ENCODE results near the gene EPPIN.
A peak's percentile ranks its signal among the peaks of the same experiment; 100 is the strongest.
"Not testable (repeated sequence)": the region's sequence is repeated elsewhere in the genome, so short reads cannot be mapped to it uniquely, and the experiment has no call there.

Gene EPPIN

DNA sequence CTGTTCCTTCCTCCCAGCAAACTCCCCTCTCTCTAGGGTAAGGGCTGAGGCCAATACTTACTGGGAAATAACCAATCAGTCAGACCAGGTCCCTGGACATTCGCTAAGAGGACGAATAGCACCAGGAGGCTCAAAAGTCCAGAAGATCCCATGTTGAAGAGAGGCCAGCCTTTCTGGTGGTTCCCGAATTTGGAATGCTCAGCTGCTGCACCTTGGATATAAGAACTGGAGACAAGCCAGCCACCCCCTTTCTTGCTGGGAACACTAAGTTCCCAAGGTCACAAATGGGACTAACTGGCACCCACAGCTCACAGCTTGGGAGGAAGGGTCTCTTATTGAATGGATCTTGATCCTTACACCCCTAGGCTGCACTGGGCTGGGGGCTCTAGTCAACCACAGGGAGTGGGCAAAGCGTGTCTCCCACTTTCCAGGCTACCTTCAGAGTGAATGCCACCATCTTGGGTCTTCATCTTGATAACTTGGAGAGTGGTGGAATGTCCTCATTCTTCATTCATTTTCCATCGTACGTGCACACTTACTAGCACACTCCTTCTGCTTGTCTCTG is at the start of gene EPPIN:
EPPIN (minus strand) TSS at position 196 of the 565 bp plus-strand sequence; CDS start at position 152, 44 bp downstream.
- DNase-seq: no peak

DNA sequence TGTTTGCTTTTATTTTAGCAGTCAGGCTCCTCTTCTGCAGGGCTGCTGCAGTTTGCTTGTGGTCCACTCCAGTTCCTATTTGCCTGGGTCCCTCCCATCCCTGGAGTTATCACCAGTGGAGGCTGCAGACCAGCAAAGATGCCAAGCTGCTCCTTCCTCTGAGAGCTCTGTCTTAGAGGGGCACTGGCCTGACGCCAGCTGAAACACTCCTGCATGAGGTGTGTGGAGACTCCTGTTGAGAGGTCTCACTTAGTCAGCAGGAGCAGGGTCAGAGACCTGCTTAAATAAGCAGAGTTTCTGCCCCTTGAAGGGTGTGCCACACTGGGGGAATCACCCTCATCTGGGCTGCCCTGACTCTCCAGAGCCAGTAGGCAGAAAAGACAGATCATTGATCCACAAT is 48.0 kb upstream of the EPPIN start:
- no peak for DNase-seq

DNA sequence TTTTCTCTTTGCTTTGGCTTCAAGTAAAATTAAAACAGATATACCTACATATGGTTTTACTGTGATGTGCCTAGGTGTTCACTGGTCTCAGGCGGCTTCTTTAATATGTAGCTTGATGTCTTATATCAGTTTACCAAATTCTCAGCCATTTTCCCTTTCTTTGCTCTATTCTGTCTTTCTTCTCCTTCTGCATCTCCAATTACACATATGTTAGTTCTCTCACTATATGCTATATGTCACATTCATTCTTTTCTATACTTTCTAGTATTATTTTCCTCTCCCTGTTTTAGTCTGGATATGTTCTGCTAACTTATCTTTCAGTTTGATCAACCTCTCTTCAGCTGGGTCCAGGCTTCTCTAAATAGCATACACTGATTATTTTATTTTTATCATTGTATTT is 46.3 kb upstream of the EPPIN start:
- no peak for DNase-seq

DNA sequence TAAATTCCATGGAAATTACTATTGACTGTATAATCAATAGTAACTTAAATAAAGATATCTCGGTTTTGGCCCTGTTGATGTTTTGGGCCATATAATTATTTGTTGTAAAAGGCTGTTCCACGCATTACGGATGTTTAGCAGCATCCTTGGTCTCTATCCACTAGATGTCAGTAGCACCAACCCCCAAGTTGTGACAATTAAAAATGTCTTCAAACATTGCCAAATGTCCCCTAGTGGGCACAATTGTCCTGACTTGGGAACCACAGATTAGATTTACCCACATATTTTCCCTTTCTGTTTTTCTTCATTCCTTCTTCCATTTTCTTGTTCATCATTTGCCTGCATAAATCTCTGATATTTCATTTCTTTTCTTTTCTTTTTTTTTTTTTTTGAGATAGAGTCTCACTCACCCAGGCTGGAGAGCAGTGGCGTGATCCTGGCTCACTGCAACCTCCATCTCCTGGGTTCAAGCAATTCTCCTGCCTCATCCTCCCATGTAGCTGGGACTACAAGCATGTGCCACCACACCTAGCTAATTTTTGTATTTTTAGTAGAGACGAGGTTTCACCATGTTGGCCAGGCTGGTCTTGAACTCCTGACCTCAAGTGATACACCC is 45.5 kb upstream of the EPPIN start:
- DNase-seq: peak; percentile 64

DNA sequence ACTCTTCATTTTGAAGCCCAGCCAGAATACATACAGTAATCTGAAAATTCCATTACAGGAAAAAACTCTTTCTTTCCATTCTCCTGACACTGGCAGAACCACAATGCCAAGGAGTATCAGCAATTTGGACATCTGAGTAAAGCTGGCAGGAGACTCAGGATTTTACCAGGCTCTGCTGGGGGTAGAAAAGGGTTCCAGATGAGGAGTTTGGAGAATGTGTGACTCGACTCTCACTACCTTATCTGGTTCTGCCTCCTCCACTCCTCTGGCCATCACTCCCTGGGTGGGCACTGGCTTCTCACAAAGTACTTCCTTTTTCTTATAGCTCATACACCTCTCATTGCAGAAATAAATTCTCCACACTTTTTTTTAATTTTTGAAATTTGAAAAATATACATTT is 42.5 kb upstream of the EPPIN start:
- DNase-seq: no peak

DNA sequence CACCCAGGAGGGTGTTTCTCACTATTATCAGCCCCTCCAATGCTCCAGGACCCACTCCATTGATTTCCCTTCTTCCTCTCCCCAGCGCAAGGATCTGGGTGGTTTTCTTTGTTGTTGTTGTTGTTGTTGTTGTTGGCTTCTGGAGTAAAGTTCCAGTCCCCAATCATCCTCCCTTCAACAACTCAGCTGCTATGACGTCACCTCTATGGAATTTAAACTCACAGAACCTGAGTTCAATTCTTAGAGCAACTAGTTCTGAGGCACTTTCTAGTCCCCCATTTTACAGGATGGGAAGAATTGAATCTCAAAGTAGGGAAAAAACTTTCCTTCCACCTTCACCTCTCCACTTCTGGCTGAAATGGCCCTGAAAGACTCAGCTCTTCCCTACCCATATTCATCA is 41.6 kb upstream of the EPPIN start:
- DNase-seq: no peak

DNA sequence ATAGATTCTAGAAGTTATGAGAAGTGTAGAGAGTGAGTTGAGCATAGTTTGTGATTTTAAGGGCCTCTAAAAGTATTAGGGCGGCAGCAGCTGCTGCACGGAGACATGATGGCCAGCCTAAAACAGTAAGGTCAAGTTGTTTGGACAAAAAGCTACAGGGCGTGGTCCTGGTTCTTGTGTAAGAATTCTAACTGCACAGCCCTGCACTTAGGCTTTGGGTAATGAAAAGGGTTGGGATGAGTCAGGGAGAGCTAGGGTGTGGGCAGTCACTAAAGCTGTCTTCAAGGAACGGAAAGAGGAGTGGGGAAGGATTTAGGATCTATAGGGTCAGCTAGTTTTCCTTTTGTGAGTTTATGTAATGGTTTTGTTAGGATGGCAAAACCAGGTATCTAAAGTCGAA is 38.8 kb upstream of the EPPIN start:
- DNase-seq: not testable (repeated sequence)

DNA sequence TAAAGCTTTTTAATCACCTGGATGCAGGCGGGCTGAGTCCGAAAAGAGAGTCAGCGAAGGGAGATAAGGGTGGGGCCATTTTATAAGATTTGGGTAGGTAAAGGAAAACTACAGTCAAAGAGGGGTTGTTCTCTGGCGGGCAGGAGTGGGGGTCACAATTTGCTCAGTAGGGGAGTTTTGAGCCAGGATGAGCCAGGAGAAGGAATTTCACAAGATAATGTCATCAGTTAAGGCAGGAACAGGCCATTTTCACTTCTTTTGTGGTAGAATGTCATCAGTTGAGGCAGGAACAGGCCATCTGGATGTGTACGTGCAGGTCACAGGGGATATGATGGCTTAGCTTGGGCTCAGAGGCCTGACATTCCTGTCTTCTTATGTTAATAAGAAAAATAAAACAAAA is 37.1 kb upstream of the EPPIN start:
- not testable (repeated sequence) for DNase-seq

DNA sequence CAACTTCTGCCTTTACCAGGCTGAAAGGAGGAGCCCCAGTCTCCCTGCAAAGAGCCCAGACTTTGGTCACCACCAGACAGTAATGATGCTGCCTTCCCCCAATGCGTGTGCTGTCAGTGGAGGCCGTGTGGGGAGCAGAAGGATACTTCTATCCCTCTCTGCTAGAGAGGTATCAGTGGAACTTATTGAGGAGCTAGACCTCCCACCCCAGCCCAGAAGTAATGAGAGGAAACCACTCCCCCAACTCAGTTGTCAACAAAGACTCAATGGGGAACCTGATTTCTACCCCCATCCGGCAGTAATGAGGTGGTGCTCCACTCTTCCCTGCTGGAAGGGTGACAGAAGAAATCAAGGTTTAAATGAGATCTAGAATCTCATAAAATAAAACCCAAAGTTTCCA is 36.3 kb upstream of the EPPIN start:
- DNase-seq: no peak

DNA sequence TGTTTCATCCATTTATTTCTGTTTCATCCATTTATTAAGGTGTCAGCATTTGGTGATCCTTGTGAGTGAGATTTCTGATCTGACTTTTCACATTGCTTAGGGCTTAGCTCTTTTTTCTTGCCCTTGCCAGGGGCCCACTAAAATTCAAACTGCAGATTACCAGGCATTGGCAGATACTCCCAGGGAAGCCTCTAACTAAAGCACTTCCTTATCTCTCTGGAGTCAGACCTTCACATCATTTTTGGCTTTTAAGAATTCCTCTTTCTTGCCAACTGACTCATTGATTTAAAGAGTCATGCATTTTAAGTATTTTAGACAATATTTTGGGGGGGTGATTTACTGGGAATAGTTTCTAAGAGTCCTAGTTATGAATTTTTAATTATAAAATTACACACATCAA is 34.5 kb upstream of the EPPIN start:
- DNase-seq: no peak

DNA sequence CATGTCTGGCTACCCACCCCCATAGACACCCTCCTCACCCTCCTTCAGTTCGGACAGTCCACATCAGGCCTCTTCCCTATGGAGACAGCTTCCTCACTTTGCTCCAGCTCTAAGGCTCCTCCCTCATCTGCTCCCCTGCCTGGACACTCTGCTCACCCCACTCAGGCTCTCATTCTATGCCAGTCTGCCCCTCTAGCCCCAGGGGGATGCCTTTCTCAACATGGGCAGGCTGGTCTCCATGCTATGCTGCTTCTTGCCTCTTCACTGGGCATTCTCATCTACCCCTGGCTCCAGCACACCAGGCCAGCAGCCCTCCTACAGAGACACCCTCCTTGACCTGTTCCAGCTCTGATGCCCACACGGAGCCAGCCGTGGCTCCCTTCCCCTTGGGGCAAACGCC is 32.0 kb upstream of the EPPIN start, which contains the start of gene WFDC8:
WFDC8 (minus strand) TSS at position 101 of the 400 bp plus-strand sequence; CDS start at position 64, 37 bp downstream.
- DNase-seq: no peak

DNA sequence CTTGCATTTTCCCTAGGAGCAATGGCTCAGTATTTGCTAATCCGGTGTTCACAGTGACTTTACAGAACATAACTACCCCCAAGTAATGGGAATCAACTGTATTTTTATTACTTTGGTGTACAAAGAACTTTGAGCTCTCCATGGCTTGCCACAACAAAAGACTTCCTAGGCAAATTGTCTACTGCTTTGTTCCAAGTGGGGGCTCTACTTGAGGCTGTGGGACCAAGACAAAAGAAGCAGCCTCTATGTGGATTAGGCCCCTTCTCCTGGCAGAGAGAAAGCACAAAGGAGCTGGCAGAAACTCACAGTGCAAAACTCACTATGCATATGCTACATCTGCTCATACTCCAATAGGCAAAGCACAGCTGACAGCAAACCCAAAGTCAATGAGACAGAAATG is 31.0 kb upstream of the EPPIN start:
- no peak for DNase-seq

DNA sequence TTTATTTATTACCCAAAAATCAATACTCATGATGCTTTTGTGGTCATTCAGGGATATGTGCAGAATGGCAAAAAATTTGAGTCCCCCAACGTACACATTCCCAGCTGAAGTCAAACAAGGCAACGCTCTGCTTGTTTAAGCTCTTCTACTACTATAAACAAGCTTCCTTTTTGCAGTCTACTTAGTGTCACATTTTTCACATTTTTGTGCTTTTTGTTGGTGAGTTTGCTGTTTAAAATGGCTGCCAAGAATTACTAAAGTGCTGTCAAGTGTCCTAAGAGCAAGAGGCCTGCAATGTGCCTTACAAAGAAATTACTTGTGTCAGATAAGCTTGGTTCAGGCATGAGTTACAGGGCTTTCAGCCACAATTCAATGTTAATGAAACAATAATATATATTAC is 29.8 kb upstream of the EPPIN start:
- DNase-seq: no peak

DNA sequence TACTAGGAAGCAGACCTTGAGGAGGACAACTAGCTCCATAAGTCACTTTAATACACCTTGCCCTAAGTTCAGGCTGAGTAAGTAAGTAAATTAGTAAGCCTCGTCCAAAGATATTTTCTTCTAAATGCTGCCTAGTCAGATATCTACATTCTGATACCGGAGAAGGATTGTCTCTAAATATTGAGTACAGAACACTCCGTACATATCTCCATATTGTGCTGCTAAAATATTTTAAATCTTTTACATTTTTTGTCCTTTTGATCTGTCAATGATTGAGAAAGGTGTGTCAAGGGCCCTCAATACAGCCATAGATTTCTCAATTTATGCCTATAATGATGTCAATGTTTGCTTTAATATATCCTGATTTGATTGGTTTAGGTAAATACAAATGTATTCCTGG is 28.7 kb upstream of the EPPIN start:
- no peak for DNase-seq

DNA sequence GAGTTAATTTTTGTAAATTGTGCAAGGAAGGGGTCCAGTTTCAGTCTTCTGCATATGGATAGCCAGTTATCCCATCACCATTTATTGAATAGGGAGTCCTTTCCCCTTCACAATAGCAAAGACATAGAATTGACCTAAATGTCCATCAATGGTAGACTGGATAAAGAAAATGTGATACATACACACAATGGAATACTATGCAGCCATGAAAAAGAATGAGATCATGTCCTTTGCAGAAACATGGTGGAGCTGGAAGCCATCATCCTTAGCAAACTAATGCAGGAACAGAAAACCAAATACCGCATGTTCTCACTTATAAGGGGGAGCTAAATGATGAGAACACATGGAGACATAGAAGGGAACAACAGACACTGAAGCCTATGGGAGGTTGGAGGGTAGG is 22.4 kb upstream of the EPPIN start:
- not testable (repeated sequence) for DNase-seq

DNA sequence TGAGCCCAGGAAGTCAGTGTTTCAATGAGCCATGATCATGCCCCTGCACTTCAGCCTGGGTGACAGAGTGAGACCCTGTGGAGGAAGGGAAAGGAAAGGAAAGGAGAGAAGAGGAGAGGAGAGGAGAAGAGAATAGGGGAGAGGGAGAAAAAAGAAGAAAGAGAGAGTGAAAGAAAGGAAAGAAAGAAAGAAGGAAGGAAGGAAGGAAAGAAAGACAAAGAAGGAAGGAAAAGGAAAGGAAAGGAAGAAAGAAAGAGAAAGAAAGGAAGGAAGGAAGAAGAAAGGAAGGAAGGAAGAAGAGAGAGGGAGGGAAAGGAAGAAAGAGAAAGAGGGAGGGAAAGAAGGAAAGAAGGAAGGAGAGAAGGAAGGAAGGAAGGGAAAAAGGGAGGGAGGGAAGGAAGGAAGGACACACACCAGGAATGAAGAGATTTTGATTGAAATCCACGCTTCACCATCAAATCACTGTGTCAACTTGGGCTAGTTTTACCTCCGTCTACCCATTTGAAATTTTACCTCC is 17.6 kb upstream of the EPPIN start:
- DNase-seq: no peak

DNA sequence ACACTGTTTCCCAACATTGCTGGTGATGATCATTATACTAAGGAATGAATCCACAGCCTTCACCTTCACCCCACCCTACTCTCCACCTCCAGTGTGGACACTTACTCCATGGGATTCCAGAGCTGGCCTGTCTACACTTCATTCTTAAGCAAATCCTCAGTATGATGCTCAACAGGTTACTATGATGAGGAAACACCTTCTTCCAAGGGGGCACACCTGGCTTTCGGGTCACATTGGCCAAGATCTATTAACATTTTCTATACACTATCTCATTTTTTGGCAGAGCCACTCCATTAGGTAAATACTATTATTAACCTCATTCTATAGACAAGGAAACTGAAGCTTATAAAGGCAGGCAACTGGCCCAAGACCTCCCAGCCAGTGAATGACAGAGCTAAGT is 8.0 kb upstream of the EPPIN start:
- DNase-seq: no peak

DNA sequence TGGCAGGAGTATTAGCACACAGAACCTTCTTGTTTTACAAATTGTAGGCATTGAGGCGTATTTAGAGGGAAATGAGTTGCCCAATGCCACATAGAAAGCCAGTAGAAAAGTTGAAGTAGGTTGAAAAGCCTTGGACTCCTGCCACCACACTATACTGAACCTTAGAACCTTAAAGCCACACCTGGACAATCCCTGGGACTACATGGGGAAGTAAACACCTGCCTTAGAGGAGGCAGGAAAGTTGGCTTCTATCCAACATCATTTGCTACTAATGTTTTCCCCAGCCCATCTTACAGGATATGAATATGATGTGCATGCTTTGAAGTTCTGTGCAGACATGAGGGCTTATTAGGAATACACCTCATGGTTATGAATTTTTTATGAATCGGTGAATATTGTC is 5.3 kb upstream of the EPPIN start:
- no peak for DNase-seq

DNA sequence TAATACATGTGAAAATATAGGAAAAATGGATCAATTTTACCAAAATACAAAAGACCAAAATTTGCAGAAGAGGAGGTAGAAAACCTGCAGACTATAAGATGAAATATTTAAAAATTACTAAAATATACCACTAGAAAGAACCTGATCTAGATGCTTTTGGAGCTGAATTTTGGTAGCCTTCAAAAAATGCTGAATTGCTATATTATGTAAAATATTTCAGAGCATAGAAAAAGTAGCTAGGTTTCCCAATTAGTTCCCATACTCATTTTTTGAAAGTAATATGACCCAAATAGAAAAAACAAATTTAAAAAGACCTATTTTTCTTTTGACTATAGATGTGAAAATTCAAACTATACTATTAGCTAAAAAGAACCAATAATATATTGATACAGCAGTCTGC is 3.6 kb upstream of the EPPIN start:
- no peak for DNase-seq

DNA sequence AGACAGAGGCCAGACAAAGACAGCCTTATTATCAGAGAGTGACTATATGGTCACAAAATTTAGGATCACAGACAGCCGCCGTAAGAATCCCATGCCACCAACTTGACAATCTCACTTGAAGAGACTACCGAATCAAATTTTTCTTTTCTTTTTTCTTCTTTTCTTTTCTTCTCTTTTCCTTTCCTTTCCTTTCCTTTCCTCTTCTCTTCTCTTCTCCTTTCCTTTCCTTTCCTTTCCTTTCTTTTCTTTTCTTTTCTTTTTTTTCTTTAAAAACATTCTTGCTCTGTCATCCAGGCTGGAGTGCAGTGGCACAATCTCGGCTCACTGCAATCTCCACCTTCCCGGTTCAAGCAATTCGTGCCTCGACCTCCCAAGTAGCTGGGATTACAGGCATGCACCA is 1.2 kb upstream of the EPPIN start:
- DNase-seq: no peak

DNA sequence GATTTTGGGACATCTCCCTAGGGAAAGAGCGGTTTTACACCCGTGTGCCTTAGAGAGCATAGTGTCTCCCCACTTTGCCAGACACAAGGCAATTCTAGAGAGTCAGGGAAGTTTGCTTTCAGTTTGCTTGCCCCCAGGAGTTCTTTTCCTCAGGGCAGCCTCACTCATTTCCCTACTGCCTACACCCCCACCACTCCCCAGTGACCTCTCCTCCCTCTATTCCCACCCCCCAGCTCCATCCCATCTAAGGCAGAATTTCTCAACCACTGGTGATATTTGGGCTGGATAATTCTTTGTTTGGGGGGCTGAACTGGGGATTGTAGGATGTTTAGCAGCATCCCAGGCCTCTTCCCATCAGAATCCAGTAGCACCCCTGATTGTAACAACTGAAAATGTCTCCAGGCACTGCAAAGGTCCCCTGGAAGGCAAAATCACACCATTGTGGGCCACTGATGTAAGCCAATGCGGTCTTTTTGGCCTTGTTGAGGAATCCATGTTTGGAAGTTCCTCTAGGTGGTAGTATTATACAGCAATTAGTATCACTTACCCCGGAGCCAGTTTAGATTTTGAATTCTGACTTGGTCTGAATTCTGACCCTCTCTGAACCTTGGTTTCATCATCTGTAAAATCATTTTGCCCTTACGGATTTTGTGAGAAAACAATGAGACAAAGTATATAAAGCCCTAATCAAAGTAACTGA is 1.3 kb downstream of the EPPIN start:
- DNase-seq: no peak

DNA sequence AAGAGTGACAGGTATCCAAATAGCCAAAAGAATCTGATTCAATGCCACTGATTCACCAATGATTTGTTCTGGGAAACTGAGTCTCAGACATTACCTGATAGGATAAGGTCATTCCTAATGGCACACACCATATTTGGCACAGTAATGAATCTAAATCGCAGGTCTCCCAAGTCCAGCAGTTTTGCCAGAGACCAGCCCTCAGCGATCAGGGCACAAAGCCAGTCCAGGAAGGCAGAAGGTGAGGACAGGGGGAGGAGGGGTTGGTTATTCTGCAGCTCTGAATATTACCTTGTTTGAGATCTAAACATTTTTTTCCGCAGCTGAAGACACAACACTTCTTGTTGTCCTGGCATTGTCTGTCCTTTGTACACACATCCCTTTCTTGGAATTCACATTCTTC is 1.9 kb downstream of the EPPIN start:
- DNase-seq: no peak

DNA sequence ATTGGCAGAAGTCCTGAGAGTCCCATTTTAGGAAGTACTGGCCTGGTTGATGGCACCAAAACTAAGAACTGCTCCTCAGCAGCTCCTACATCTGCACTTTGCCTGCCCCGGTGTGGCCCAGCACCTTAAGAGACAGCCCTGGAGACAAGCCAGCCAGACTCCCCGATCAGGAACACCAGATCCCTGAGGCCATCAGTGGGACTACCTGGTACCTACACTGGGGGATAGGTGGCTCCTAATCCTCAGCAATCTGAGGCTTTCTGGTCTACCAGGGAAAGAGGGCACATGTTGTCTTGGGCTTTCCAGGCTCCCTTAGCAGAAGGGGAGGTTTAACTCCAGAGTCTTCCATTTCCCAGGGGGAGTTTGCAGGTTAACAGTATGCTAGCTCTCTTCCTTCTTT is 7.8 kb downstream of the EPPIN start, which contains the start of gene WFDC6:
WFDC6 (minus strand) TSS at position 101 of the 400 bp plus-strand sequence; CDS start at position 26, 75 bp downstream.
- no peak for DNase-seq

DNA sequence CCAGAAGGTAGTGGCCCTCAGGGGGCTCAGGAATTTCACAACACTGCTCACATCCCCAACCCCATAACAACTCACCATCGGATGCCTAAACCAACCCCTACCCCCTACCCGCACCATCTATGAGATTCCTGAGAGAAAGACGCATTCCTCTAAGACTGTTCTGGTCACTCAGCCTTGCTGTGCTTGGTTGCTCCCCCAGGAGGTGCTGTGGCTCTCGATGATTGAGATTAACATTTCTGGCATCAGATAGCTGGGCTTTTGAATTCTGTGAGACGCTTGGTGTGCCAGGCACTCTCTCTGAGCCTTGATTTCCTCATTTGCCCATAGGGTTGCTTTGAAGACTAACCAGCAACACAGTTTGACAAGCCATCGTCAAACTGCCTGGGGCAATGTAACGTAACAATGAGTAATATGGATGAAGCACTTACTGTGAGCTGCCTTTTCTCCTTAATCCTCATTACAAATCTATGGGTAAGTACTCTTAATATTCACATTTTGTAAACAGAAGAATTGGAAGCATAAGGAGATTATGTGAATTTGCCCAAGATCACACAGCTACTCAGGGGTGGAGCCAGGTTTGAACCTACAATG is 8.9 kb downstream of the EPPIN start:
- DNase-seq: no peak

Measured in activated CD4-positive, alpha-beta T cell treated with anti-CD3 and anti-CD28 coated beads, Interleukin-10, Interleukin-2, amounts not matched to agents 100 ng/mL and 50 ng/mL, durations not matched to agents 16 hours and 8 hours (primary cell).